Measurements from ENCODE around the gene TARBP2.

GRCh38 chr12:53518381-53518780 lies 17.3 kb downstream of the TARBP2 start:
- TF ChIP-seq CTCF (IDR thresholded peaks at IDR 0.05) (no peak), POLR2A (IDR thresholded peaks at IDR 0.05) (no peak)

All from body of pancreas (tissue), 4 donors.